PFSK-1 (cell line): ENCODE data around the gene OCIAD2. TPM values are rescaled to one million over a fixed set of nuclear protein-coding genes. Genes with fewer than 3 reads are reported as not detected.

Experiments
- FOXP2 ChIP-seq: optimal IDR thresholded peaks from 2 replicates; pipeline ENCODE3; 2011; ENCODE audit warnings: borderline replicate concordance, control low read depth, inconsistent platforms; ENCODE audit not compliant: insufficient read depth; ENCODE audit errors: extremely low read length, extremely low read depth
- POLR2AphosphoS5 ChIP-seq: IDR thresholded peaks from 2 replicates; pipeline ENCODE4 v1.6.1; 2012; ENCODE audit warnings: low read depth, mild to moderate bottlenecking, control low read depth, low read length, moderate library complexity
- REST ChIP-seq, 2 experiments: IDR thresholded peaks; 2 replicates each; pipeline versions ENCODE4 v1.6.1 to v1.8.0; 2011 to 2012; ENCODE audit warnings: low read depth in 2 of 2, low read length in 2 of 2, control low read depth in 1 of 2, inconsistent platforms in 1 of 2, mild to moderate bottlenecking in 1 of 2, moderate library complexity in 1 of 2; ENCODE audit not compliant: insufficient read depth in 1 of 2
- SIN3A ChIP-seq: IDR thresholded peaks from 2 replicates; pipeline ENCODE4 v1.6.1; 2012; ENCODE audit warnings: mild to moderate bottlenecking, low read length, moderate library complexity, borderline replicate concordance; ENCODE audit not compliant: insufficient read depth
- TAF1 ChIP-seq: IDR thresholded peaks from 2 replicates; pipeline ENCODE4 v1.6.1; 2012; ENCODE audit warnings: low read length, control low read depth, borderline replicate concordance; ENCODE audit not compliant: insufficient read depth
- polyA plus RNA-seq: library from polyadenylated mRNA; unstranded; fragments of >200 nt; gene quantifications from one replicate; pipeline ENCODE4 v1.2.1, GENCODE V29; 2012; ENCODE audit warnings: low read depth, missing spikeins; ENCODE audit not compliant: insufficient read length

The OCIAD2 gene
- not detected for polyA plus RNA-seq

GRCh38 chr4:48906206-48907173, at the start of gene OCIAD2:
TSS of gene OCIAD2 (minus strand) at chr4:48906774. CDS start at chr4:48904549, 2,225 bp downstream.
- TF ChIP-seq REST (IDR thresholded peaks at IDR 0.05; ENCODE audit: insufficient read depth in 1 of 2, low read depth in 2 of 2, low read length in 2 of 2), result no peak
- TF ChIP-seq TAF1, result no peak
- TF ChIP-seq FOXP2, result no peak
- TF ChIP-seq SIN3A, result no peak
- no peak for TF ChIP-seq POLR2AphosphoS5

- TF ChIP-seq POLR2AphosphoS5, result no peak
- TF ChIP-seq TAF1, result no peak
- no peak for TF ChIP-seq SIN3A
- no peak for TF ChIP-seq REST (IDR thresholded peaks at IDR 0.05; ENCODE audit: insufficient read depth in 1 of 2, low read depth in 2 of 2, low read length in 2 of 2)
- no peak for TF ChIP-seq FOXP2
Measured at GRCh38 chr4:48954314-48954713, 47.7 kb upstream of the OCIAD2 start.

- TF ChIP-seq SIN3A, result no peak
- TF ChIP-seq TAF1, result no peak
- TF ChIP-seq REST (IDR thresholded peaks at IDR 0.05; ENCODE audit: insufficient read depth in 1 of 2, low read depth in 2 of 2, low read length in 2 of 2), result no peak
- no peak for TF ChIP-seq FOXP2
- TF ChIP-seq POLR2AphosphoS5, result no peak
Measured at GRCh38 chr4:48949518-48950219, 43.1 kb upstream of the OCIAD2 start.

- TF ChIP-seq TAF1, result no peak
Measured at GRCh38 chr4:48949086-48949485, 42.5 kb upstream of the OCIAD2 start.

GRCh38 chr4:48947731-48948130, 41.2 kb upstream of the OCIAD2 start:
- TF ChIP-seq TAF1 (no peak), SIN3A (no peak), REST (IDR thresholded peaks at IDR 0.05; ENCODE audit: insufficient read depth in 1 of 2, low read depth in 2 of 2, low read length in 2 of 2) (no peak), POLR2AphosphoS5 (no peak)
